Epithelial cell of proximal tubule (primary cell): ENCODE results near the gene NSG2. TPM values are rescaled to one million over a fixed set of nuclear protein-coding genes. Genes with fewer than 3 reads are reported as not detected.

Source experiments
- DNase-seq: peaks from one replicate; pipeline ENCODE4 v3.0.0-alpha.2; 2011; ENCODE audit warnings: low read depth
- H3K4me3 ChIP-seq: 2 replicates; pipeline ENCODE4 v1.5.1; 2011; ENCODE audit warnings: low read depth, mild to moderate bottlenecking, low read length
- CTCF ChIP-seq: conservative IDR thresholded peaks from 2 replicates; pipeline ENCODE4 v1.5.1; 2012; ENCODE audit warnings: low read depth, mild to moderate bottlenecking, low read length
- total RNA-seq: library from RNA; depleted of rRNA; stranded (reverse); fragments of >200 nt; gene quantifications from 2 replicates; pipeline ENCODE4 v1.2.3, GENCODE V29; 2015

The NSG2 gene
- total RNA-seq, 1 donor from 2014 or later, result not detected

- no peak overlapping the region for H3K4me3 ChIP-seq
- no peak for TF ChIP-seq CTCF
These were observed 64.3 kb downstream of the NSG2 start for GRCh38 chr5:174109698-174110260.

GRCh38 chr5:174110310-174110709 lies 64.8 kb downstream of the NSG2 start:
- H3K4me3 ChIP-seq, result no peak overlapping the region
- no peak for TF ChIP-seq CTCF
- DNase-seq, result no peak

More at GRCh38 chr5:174109698-174110260, 64.3 kb downstream of the NSG2 start:
- DNase-seq, result no peak

GRCh38 chr5:174111287-174111973 lies 65.9 kb downstream of the NSG2 start:
- no peak for DNase-seq
- TF ChIP-seq CTCF, result no peak
- H3K4me3 ChIP-seq, result no peak overlapping the region

- no peak for TF ChIP-seq CTCF
- DNase-seq, result no peak
- H3K4me3 ChIP-seq, result no peak overlapping the region
These were observed 69.7 kb downstream of the NSG2 start for GRCh38 chr5:174115226-174115625.

GRCh38 chr5:174118823-174119467 lies 73.4 kb downstream of the NSG2 start:
- no peak overlapping the region for H3K4me3 ChIP-seq
- no peak for DNase-seq
- no peak for TF ChIP-seq CTCF

GRCh38 chr5:174119468-174119881 lies 74.0 kb downstream of the NSG2 start:
- no peak for TF ChIP-seq CTCF
- H3K4me3 ChIP-seq, result no peak overlapping the region
- DNase-seq, result no peak
